HL-60 (cell line): Measurements from ENCODE around the gene MYL12A.
"Not testable (repeated sequence)": the region's sequence is repeated elsewhere in the genome, so short reads cannot be mapped to it uniquely, and the experiment has no call there.

ENCODE experiments used
- DNase-seq, 2 experiments: peaks; one replicate each; pipeline ENCODE4 v3.0.0-alpha.2; 2010 to 2020; ENCODE audit warnings: low read depth in 1 of 2, low spot score in 1 of 2
- H3K27ac ChIP-seq: fragments of 250-450 bp; sonication (Bioruptor Pico); replicated peaks from 2 replicates; pipeline ENCODE4 v1.5.1; 2020; ENCODE audit warnings: mild to moderate bottlenecking, moderate library complexity
- H3K27me3 ChIP-seq: fragments of 250-450 bp; sonication (Bioruptor Pico); 2 replicates; pipeline ENCODE4 v1.5.1; 2021; ENCODE audit warnings: mild to moderate bottlenecking, moderate library complexity; ENCODE audit not compliant: insufficient read depth, poor library complexity, severe bottlenecking
- H3K4me3 ChIP-seq: replicated peaks from 2 replicates; pipeline ENCODE4 v1.5.1; 2011; ENCODE audit warnings: mild to moderate bottlenecking, control low read depth, low read length; ENCODE audit not compliant: insufficient read depth
- CTCF ChIP-seq: IDR thresholded peaks from one replicate; pipeline ENCODE4 v1.5.1; 2011; ENCODE audit warnings: low read length, control low read depth, inconsistent platforms; ENCODE audit not compliant: insufficient read depth
- GABPA ChIP-seq: IDR thresholded peaks from 2 replicates; pipeline ENCODE4 v1.6.1; 2012; ENCODE audit warnings: low read depth
- POLR2AphosphoS5 ChIP-seq: IDR thresholded peaks from 2 replicates; pipeline ENCODE4 v1.6.1; 2012; ENCODE audit warnings: low read depth
- REST ChIP-seq: IDR thresholded peaks from 2 replicates; pipeline ENCODE4 v1.6.1; 2012; ENCODE audit warnings: low read depth; ENCODE audit not compliant: insufficient replicate concordance
- SPI1 ChIP-seq: IDR thresholded peaks from 2 replicates; pipeline ENCODE4 v1.6.1; 2012; ENCODE audit warnings: low read depth, mild to moderate bottlenecking, borderline replicate concordance

The MYL12A gene

DNA sequence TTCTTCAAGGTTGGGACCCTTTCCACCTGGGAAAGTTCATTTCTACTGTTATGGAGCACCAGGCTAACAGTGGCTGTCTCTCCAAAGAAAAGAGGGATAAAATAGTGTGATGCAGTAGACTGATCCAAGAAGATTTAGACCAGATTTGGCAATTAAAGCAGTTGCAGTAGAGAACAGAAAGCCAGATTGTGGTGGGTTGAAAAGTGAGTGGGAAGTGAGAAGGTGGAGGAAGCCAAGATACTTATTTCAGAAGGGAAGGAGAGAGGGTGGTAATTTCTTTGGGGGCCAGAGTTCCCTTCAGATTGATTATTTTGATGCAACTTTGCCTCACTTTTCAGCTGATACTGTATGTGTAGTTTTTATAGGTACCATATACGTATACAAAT, 22.3 kb downstream of the MYL12A start:
- H3K27me3 ChIP-seq = no peaks in the 10 kb centered on the region

DNA sequence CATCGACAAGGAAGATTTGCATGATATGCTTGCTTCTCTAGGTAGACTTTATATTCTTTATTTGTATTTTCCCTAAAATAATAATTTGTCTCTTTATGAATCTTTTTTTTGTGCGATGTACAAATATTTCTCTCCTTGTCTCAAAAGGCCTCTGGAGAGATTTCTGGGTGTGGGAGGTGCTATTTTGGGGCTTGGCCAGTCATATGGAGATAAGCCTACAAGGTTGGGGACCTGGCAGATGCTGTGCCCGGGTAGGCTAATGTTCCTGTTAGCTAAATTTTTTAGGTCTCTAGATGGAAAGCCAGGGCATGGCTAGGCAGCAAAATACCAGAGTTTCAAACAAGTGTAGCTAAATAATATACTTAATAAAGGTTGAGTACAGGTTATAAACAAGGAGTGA, 25.4 kb downstream of the MYL12A start:
- no peak overlapping the region for H3K27ac ChIP-seq
- no peaks in the 10 kb centered on the region for H3K27me3 ChIP-seq
- no peak for DNase-seq
- H3K4me3 ChIP-seq = no peak overlapping the region
- TF ChIP-seq CTCF (no peak), SPI1 (no peak), POLR2AphosphoS5 (no peak), REST (no peak), GABPA (no peak)

More for the DNA sequence above, 22.3 kb downstream of the MYL12A start:
- TF ChIP-seq GABPA (no peak), REST (no peak), CTCF (no peak), SPI1 (no peak), POLR2AphosphoS5 (no peak)
- Histone ChIP-seq H3K4me3 (no peak overlapping the region), H3K27ac (no peak overlapping the region)
- DNase-seq = no peak

- H3K4me3 ChIP-seq, H3K27me3 ChIP-seq, H3K27ac ChIP-seq: not testable (repeated sequence)
- TF ChIP-seq SPI1 = peak; percentile 96
- peak in 1 of 2 experiments; percentile 63 for DNase-seq
Measured at GRCh38 chr18:3277643-3278213, 30.1 kb downstream of the MYL12A start.

DNA sequence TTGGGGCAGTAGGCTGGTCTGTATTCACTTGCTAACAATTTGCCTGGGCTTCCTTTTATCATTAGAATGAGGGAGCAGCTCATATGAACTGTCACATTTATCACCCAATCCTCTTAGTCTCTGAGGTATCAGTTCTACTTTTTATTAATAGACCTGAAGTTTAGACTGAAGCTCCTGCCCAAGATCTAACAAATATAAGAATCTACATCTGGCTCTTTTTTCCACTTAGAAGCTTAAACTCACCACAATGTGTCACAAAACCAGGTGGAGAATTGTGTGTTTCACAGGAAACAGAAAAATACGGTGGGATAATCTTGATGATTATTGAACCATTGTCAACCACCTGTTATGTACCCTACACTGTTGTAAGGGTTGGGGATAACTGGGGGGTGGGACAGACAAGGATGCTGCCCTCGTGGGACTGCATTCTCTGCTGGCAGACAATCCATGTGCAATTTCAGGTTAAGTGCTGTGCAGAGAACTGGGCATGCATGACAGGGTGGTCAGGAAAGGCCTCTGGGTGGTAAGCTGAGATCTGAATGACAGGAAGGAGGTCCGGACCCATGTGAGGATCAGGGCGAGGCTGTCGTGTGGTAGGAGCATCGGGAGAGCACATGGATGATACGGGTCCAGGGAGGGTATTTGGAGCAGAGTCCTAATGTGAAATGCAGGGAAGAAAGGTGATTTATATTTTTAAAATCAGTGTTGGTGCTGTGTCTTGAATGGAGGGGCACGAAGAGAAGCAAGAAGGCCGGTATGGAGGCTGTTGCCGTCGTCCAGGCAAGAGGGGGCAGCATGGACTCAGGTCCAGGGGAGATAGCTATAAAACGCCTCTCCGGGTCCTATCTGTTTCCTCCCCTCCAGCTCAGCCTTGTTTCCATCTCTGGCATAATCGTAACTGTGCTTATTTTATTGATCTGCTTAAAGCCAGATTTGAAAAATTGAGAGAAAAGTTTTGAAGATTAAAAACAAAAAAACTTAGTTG, 31.9 kb downstream of the MYL12A start:
- DNase-seq = peak in 1 of 2 experiments; percentile 65
- TF ChIP-seq CTCF = no peak
- TF ChIP-seq SPI1 = no peak
- no peak for TF ChIP-seq GABPA
- 0 out of 2 replicates have a peak, but pooled peaks have one; percentile 26 for TF ChIP-seq POLR2AphosphoS5
- TF ChIP-seq REST = no peak
- no peaks in the 10 kb centered on the region for H3K27me3 ChIP-seq
- H3K4me3 ChIP-seq = no peak overlapping the region
- no peak overlapping the region for H3K27ac ChIP-seq
